Breast epithelium (tissue), 3 donors: ENCODE measurements around the gene ANKMY1.

ENCODE experiments used
- CTCF ChIP-seq, 3 donors: fragments of 450-650 bp; IDR thresholded peaks; one replicate each; pipeline ENCODE4 v1.5.1; 2016 to 2017; ENCODE audit warnings: antibody characterized with exemption in 3 of 3, mild to moderate bottlenecking in 3 of 3, moderate library complexity in 3 of 3
- POLR2A ChIP-seq: fragments of 450-650 bp; IDR thresholded peaks from one replicate; pipeline ENCODE4 v1.6.1; 2016; ENCODE audit warnings: antibody characterized with exemption, mild to moderate bottlenecking, moderate library complexity
- POLR2AphosphoS5 ChIP-seq, 3 donors: sonication (generic); formaldehyde crosslinking; IDR thresholded peaks; one replicate each; pipeline ENCODE4 v1.6.1; 2017; ENCODE audit warnings: antibody characterized with exemption in 3 of 3

- TF ChIP-seq CTCF (IDR thresholded peaks at IDR 0.05) (no peak), POLR2A (no peak), POLR2AphosphoS5 (IDR thresholded peaks at IDR 0.05) (no peak)
Observed at GRCh38 chr2:240593703-240594451, 36.1 kb upstream of the ANKMY1 start.
